Mucosa of descending colon (tissue), 3 donors: ENCODE measurements around the gene ZER1. TPM values are rescaled to one million over a fixed set of nuclear protein-coding genes. Genes with fewer than 3 reads are reported as not detected.

Experiments
- ATAC-seq: fragments of 200-7000 bp; cut with Tn5 transposase; one replicate; pipeline ENCODE4 v1.9.1; 2020; ENCODE audit warnings: mild to moderate bottlenecking, moderate library complexity
- DNase-seq, 3 donors: peaks; one replicate each; pipeline ENCODE4 v3.0.0-alpha.2; 2020
- H3K36me3 ChIP-seq: fragments of 200-600 bp; one replicate; pipeline ENCODE4 v1.8.0; 2021; ENCODE audit warnings: low read depth, mild to moderate bottlenecking
- H3K4me1 ChIP-seq: fragments of 200-600 bp; one replicate; pipeline ENCODE4 v1.8.0; 2021; ENCODE audit warnings: low read depth, mild to moderate bottlenecking
- H3K4me3 ChIP-seq: fragments of 200-600 bp; one replicate; pipeline ENCODE4 v1.8.0; 2021; ENCODE audit warnings: mild to moderate bottlenecking
- H3K9me3 ChIP-seq: fragments of 200-600 bp; one replicate; pipeline ENCODE4 v1.8.0; 2021; ENCODE audit warnings: mild to moderate bottlenecking
- CTCF ChIP-seq: fragments of 200-600 bp; IDR thresholded peaks from one replicate; pipeline ENCODE4 v1.8.0; 2022; ENCODE audit warnings: antibody characterized with exemption, mild to moderate bottlenecking
- intact Hi-C, 2 donors: fragments of 100-400 bp; cut with DNase I in 1 of 2; cut with micrococcal nuclease in 1 of 2; formaldehyde crosslinking; loops; one replicate each; pipeline versions ENCODE4 v1.11.0 to v1.11.1; 2022; cut with DNase I, micrococcal nuclease
- total RNA-seq, 3 donors: library from RNA; stranded (reverse); fragmentation: NEBNext Ultra II Directional in 2 of 3; extraction: Animal tissue kit (Norgen Biotek cat#: 25700) in 2 of 3; gene quantifications; one replicate each; pipeline versions ENCODE4 v1.2.1 to v1.2.4, GENCODE V29; 2021 to 2023
- donor health status: DM: no; HTN: no; CAD: no; lungs with moderate emphysema.
- donor health status: DM: no; HTN: no; CAD: no.
- donor health status: DM: no; HTN: yes; CAD: no.

ZER1 gene
- total RNA-seq, 3 donors from 2014 or later = 54.7 to 71.3 (median 68.8) TPM

DNA sequence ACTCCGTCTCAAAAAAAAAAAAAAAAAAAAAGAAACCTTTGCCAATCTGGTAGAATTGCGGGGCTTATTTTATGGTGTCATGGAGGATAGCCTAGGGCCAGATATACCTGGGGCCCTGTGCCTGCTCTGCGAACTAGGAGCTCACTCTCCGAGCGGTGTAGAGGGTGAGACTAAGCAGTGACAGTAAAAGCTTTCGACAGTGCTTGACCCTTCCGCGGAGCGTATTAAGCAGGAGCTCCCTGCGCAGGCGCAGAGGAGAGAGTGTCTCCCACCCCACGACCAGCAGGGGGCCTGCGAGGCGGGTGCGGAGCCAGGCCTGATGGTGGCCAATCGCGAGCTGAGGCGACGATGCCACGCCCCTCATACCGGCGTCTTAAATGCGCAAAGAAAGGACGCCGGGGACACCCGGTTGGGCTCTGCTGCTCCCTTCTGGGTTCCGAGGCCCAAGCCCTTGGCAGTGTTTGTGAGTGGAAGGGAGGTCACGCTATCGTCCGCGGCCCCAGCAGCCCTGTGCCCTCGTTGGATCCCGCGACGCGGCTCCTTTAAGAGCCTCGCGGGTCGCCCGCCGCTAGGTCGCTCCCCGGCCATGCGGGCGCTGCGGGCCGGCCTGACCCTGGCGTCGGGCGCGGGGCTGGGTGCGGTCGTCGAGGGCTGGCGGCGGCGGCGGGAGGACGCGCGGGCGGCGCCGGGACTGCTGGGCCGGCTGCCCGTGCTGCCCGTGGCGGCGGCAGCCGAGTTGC, 46.5 kb upstream of the ZER1 start, which contains the start of gene ENDOG:
Gene ENDOG (plus strand): TSS at position 402 of the 740 bp plus-strand sequence. CDS start 185 bp downstream, at position 587.
- H3K4me1 ChIP-seq = peaks cover 15% of the 10 kb centered on the region
- ATAC-seq = peak; percentile 98

DNA sequence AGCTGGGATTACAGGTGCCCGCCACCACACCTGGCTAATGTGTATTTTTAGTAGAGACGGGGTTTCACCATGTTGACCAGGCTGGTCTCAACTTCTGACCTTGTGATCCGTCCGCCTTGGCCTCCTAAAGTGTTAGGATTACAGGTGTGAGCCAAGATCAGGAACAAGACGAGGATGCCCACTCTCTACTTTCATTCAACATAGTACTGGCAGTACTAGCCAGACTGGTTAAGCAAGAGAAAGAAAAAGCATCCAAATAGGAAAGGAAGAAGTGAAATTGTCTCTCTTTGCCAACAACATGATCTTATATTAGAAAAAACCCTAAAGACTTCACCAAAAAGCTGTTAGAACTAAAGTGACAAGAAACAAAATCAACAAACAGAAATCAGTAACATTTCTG, 39.1 kb upstream of the ZER1 start:
- H3K36me3 ChIP-seq = peaks cover 6% of the 10 kb centered on the region
- no peak for ATAC-seq

More for the DNA sequence above, 46.5 kb upstream of the ZER1 start, which contains the start of gene ENDOG:
- TF ChIP-seq CTCF = peak; percentile 97
- Histone ChIP-seq H3K4me3 (peak within 1 kb of the TSS; percentile 46), H3K36me3 (no peaks in the 10 kb centered on the region), H3K9me3 (no peaks in the 10 kb centered on the region)
- intact Hi-C loops = no loop called here
- DNase-seq = peak; percentile 97 to 100 (median 98)

DNA sequence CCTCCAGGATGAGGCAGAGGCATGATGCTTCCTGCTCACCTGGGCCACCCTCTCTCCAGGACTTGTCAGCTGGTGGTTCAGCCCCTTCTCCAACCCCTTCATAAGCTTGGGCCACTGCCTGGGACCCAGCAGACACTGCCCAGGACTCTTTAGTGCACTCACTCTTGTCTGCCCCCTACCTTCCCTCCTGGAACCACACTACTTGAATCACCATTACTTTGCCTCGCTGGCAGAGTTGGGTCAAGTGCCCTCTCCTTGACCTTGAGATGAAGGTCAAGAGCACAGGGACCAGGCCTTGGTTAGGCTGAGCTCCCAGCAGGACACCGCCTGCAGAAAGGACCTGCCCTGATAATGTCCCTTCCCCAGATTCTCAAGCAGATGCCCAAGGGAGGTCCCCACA, 38.1 kb upstream of the ZER1 start:
- Histone ChIP-seq H3K9me3 (no peaks in the 10 kb centered on the region), H3K36me3 (peaks cover 7% of the 10 kb centered on the region), H3K4me1 (no peaks in the 10 kb centered on the region), H3K4me3 (no peak overlapping the region)
- ATAC-seq (no peak), DNase-seq (no peak)
- TF ChIP-seq CTCF = no peak
- intact Hi-C loops = no loop called here

More for the DNA sequence above, 39.1 kb upstream of the ZER1 start:
- intact Hi-C loops = no loop called here
- TF ChIP-seq CTCF = no peak
- DNase-seq = no peak
- Histone ChIP-seq H3K4me1 (no peaks in the 10 kb centered on the region), H3K4me3 (no peak overlapping the region), H3K9me3 (no peaks in the 10 kb centered on the region)

- Histone ChIP-seq H3K4me3 (no peak overlapping the region), H3K9me3 (no peaks in the 10 kb centered on the region), H3K36me3 (peaks cover 7% of the 10 kb centered on the region), H3K4me1 (no peaks in the 10 kb centered on the region)
- TF ChIP-seq CTCF = no peak
- DNase-seq (no peak), ATAC-seq (peak; percentile 19)
- intact Hi-C loops = no loop called here
Measured at GRCh38 chr9:128809036-128809599, 37.4 kb upstream of the ZER1 start.

DNA sequence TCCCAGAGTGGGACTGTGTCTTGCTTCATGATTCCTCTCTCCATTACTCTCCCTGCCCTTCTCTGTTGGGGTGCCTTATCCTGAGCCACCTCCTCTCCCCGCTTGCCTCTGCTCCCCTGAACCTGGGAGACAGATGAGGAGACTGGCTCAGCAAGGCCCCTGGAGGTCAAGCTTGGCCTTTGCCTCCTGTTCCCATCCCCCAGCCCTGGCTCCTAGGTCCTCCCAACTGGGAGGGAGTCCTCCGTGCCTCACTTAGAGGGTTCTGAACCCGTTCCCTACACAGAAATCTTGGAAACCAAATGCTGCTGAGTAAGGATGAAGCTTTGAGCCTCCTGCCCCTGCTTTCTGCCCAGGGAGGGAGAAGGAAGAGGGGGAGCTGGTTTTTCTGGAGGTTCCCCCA, 36.8 kb upstream of the ZER1 start:
- ATAC-seq (no peak), DNase-seq (no peak)
- H3K36me3 ChIP-seq = peaks cover 7% of the 10 kb centered on the region
- H3K4me3 ChIP-seq = no peak overlapping the region
- no peak for TF ChIP-seq CTCF
- H3K4me1 ChIP-seq = no peaks in the 10 kb centered on the region
- intact Hi-C loops = no loop called here
- no peaks in the 10 kb centered on the region for H3K9me3 ChIP-seq
